ENCODE data around the gene PWWP2B. TPM values are rescaled to one million over a fixed set of nuclear protein-coding genes. Genes with fewer than 3 reads are reported as not detected.

PWWP2B gene
- total and polyA plus RNA-seq, 2 of the 4 experiments (the other 2 are of a cell fraction) = 1.7 to 2.2 TPM

GRCh38 chr10:132428486-132428995 lies 31.5 kb downstream of the PWWP2B start:
- Histone ChIP-seq H3K79me1 (ENCODE audit: low read depth in 1 of 2, low read length in 2 of 2) (no peaks in the 10 kb centered on the region), H3K27ac (ENCODE audit: insufficient read depth, low read length) (no peak overlapping the region), H3K27me3 (ENCODE audit: control insufficient read depth, insufficient read depth, low read length) (no peaks in the 10 kb centered on the region), H3K4me1 (ENCODE audit: control insufficient read depth, insufficient read depth, low read length) (no peaks in the 10 kb centered on the region), H3K4me3 (ENCODE audit: insufficient read depth, low read depth, low read length) (no peak overlapping the region), H4K5ac (ENCODE audit: low read depth, low read length) (no peak overlapping the region), H2BK120ac (ENCODE audit: low read depth, low read length) (no peak overlapping the region), H2BK15ac (ENCODE audit: low read depth, low read length) (no peak overlapping the region), H4K20me1 (ENCODE audit: insufficient read depth, low read length) (no peaks in the 10 kb centered on the region), H3K4ac (ENCODE audit: low read depth, low read length) (no peak overlapping the region), H3K36me3 (ENCODE audit: control insufficient read depth, insufficient read depth, low read length) (no peaks in the 10 kb centered on the region), H3K14ac (replicated peaks; ENCODE audit: low read depth, low read length) (no peak overlapping the region), H2AK5ac (ENCODE audit: low read depth, low read length) (no peak overlapping the region), H3K23ac (ENCODE audit: low read depth, low read length) (no peak overlapping the region), H4K91ac (ENCODE audit: insufficient read depth, low read depth, low read length) (no peak overlapping the region), H2BK5ac (ENCODE audit: low read depth, low read length, poor library complexity, severe bottlenecking) (no peak overlapping the region), H3K9ac (ENCODE audit: low read depth, low read length) (no peak overlapping the region), H2AK9ac (replicated peaks; ENCODE audit: low read depth, low read length, poor library complexity) (no peak overlapping the region), H4K8ac (ENCODE audit: low read depth in 2 of 2, low read length in 2 of 2) (no peak overlapping the region), H2AFZ (replicated peaks; ENCODE audit: low read length, poor library complexity) (no peak overlapping the region), H3K9me1 (ENCODE audit: insufficient read depth, low read length) (peaks cover 8% of the 10 kb centered on the region), H3K9me3 (ENCODE audit: control insufficient read depth, insufficient read depth, low read length) (no peaks in the 10 kb centered on the region), H3K56ac (ENCODE audit: extremely low read depth, insufficient read depth, low read length) (no peak overlapping the region), H3K4me2 (ENCODE audit: low read depth, low read length) (no peak overlapping the region), H3K18ac (ENCODE audit: low read depth, low read length) (no peak overlapping the region), H2BK20ac (ENCODE audit: low read depth, low read length) (no peak overlapping the region)
- WGBS, 2 experiments (ENCODE audit: extremely low coverage in 2 of 2, insufficient read length in 1 of 2) = 89% methylated on average over 8 of the region's 11 CpGs; no CpG with 5 or more reads in 1 of the 2 experiments
- intact Hi-C loops (cut with micrococcal nuclease) (no loop called here), in situ Hi-C loops (cut with MboI; ENCODE audit: low sequenced_read_pairs) (no loop called here), dilution Hi-C loops (cut with HindIII; ENCODE audit: low sequenced_read_pairs, unreplicated experiment) (no loop called here)
- ATAC-seq (ENCODE audit: low read depth) (no peak), DNase-seq (no peak)
- no TSS peak for BruUV-seq (replicated peaks)
- ChIA-PET POLR2A (ENCODE audit: unreplicated experiment) (no interaction called here), CTCF (no interaction called here)
- TF ChIP-seq CEBPB (IDR thresholded peaks at IDR 0.05; ENCODE audit: low read depth, low read length) (no peak), USF2 (IDR thresholded peaks at IDR 0.05; ENCODE audit: low read depth, low read length) (no peak), POLR2A (IDR thresholded peaks at IDR 0.05; ENCODE audit: low read depth, low read length) (no peak), RFX5 (IDR thresholded peaks at IDR 0.05; ENCODE audit: low read depth, low read length) (no peak), BHLHE40 (IDR thresholded peaks at IDR 0.05; ENCODE audit: low read depth, low read length) (no peak), CHD1 (IDR thresholded peaks at IDR 0.05; ENCODE audit: low read depth, low read length) (no peak), MAZ (IDR thresholded peaks at IDR 0.05; ENCODE audit: borderline replicate concordance, low read depth, low read length) (no peak)

All from IMR-90 (cell line).